Type B pancreatic cell (in vitro differentiated cells): ENCODE results near the gene ALAS1. TPM values are rescaled to one million over a fixed set of nuclear protein-coding genes. Genes with fewer than 3 reads are reported as not detected.
"Not testable (repeated sequence)": the region's sequence is repeated elsewhere in the genome, so short reads cannot be mapped to it uniquely, and the experiment has no call there.

Source experiments
- DNase-seq: peaks from one replicate; pipeline ENCODE4 v3.0.0; 2021; ENCODE audit warnings: mixed read lengths; ENCODE audit not compliant: unreplicated experiment; ENCODE audit errors: extremely low spot score
- H3K27ac Mint-ChIP-seq: 2 replicates; pipeline ENCODE4 v1.8.0; 2021; ENCODE audit warnings: mild to moderate bottlenecking, mixed read lengths
- H3K27me3 Mint-ChIP-seq: 2 replicates; pipeline ENCODE4 v1.8.0; 2021; ENCODE audit warnings: mixed read lengths
- H3K36me3 Mint-ChIP-seq: 2 replicates; pipeline ENCODE4 v1.8.0; 2021; ENCODE audit warnings: mixed read lengths
- H3K4me1 Mint-ChIP-seq: one replicate; pipeline ENCODE4 v1.8.0; 2021; ENCODE audit warnings: mixed read lengths; ENCODE audit not compliant: unreplicated experiment
- H3K4me3 Mint-ChIP-seq: 2 replicates; pipeline ENCODE4 v1.8.0; 2021; ENCODE audit warnings: mild to moderate bottlenecking, mixed read lengths
- H3K9me3 Mint-ChIP-seq: 2 replicates; pipeline ENCODE4 v1.8.0; 2021; ENCODE audit warnings: mixed read lengths
- CTCF ChIP-seq: fragments of 200-600 bp; sonication (generic); conservative IDR thresholded peaks from 2 replicates; pipeline ENCODE4 v1.5.0; 2021; ENCODE audit warnings: antibody characterized with exemption, mild to moderate bottlenecking
- total RNA-seq: library from RNA; stranded (reverse); gene quantifications from 2 replicates; pipeline ENCODE4 v1.2.1, GENCODE V29; 2021; ENCODE audit warnings: low replicate concordance

ALAS1 gene
- total RNA-seq, 1 donor from 2014 or later: 57.1 TPM

- Mint-ChIP-seq H3K36me3 (no peaks in the 10 kb centered on the region), H3K27me3 (no peaks in the 10 kb centered on the region), H3K4me1 (no peaks in the 10 kb centered on the region), H3K27ac (no peak overlapping the region), H3K9me3 (no peaks in the 10 kb centered on the region), H3K4me3 (no peak overlapping the region)
- no peak for DNase-seq
- TF ChIP-seq CTCF: no peak
Observed at GRCh38 chr3:52167240-52167639, 30.7 kb upstream of the ALAS1 start.

DNA sequence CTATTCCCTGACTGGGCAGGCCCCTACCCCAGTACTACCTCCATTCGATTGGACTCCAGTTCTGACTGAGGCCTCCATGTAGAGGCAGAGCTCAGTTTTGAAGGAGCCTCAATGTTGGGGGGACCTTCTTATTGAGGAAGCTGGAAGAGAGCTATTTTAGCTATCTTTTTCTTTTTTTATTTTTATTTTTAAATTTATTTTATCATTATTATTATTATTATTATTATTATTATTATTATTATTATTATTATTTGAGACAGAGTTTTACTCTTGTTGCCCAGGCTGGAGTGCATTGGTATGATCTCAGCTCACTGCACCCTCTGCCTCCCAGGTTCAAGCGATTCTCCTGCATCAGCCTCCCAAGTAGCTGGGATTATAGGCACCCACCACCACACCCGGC lies 27.7 kb upstream of the ALAS1 start:
- not testable (repeated sequence) for H3K4me3 Mint-ChIP-seq, H3K4me1 Mint-ChIP-seq, H3K27ac Mint-ChIP-seq, H3K9me3 Mint-ChIP-seq, H3K27me3 Mint-ChIP-seq, DNase-seq, H3K36me3 Mint-ChIP-seq

- Mint-ChIP-seq H3K27me3 (no peaks in the 10 kb centered on the region), H3K27ac (no peak overlapping the region), H3K4me3 (no peak overlapping the region), H3K4me1 (peaks cover 5% of the 10 kb centered on the region), H3K36me3 (no peaks in the 10 kb centered on the region), H3K9me3 (no peaks in the 10 kb centered on the region)
- no peak for TF ChIP-seq CTCF
- no peak for DNase-seq
Observed at GRCh38 chr3:52171514-52172261, 26.3 kb upstream of the ALAS1 start.

- no peaks in the 10 kb centered on the region for H3K27me3 Mint-ChIP-seq
- no peaks in the 10 kb centered on the region for H3K36me3 Mint-ChIP-seq
- no peak for DNase-seq
- no peaks in the 10 kb centered on the region for H3K9me3 Mint-ChIP-seq
- H3K27ac Mint-ChIP-seq: no peak overlapping the region
- H3K4me1 Mint-ChIP-seq: peaks cover 10% of the 10 kb centered on the region
- no peak overlapping the region for H3K4me3 Mint-ChIP-seq
- TF ChIP-seq CTCF: no peak
Observed at GRCh38 chr3:52172262-52172757, 25.6 kb upstream of the ALAS1 start.

- no peak for TF ChIP-seq CTCF
- no peak for DNase-seq
- H3K4me1 Mint-ChIP-seq: peaks cover 14% of the 10 kb centered on the region
- H3K9me3 Mint-ChIP-seq: no peaks in the 10 kb centered on the region
- H3K36me3 Mint-ChIP-seq: no peaks in the 10 kb centered on the region
- no peak overlapping the region for H3K4me3 Mint-ChIP-seq
- H3K27me3 Mint-ChIP-seq: no peaks in the 10 kb centered on the region
- H3K27ac Mint-ChIP-seq: no peak overlapping the region
Observed at GRCh38 chr3:52173101-52173500, 24.9 kb upstream of the ALAS1 start.

DNA sequence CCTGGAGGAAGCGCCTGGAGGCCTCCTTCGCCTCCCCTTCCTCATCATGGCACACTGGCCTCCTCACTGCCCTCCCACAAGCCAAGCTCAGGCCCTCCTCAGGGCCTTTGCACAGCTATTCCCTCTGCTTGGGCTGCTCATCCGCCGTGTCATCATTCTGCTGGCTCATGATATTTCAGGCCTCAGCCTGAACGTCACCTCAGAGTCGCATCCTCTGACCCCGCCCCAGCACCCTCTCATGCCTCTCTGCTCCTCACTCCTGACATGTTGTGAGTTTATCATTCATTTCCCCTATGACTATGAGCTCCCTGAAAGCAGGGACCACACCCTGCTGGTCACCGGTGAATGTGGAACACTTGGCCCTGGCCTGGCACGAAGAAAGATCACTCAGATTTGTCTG lies 23.1 kb upstream of the ALAS1 start:
- Mint-ChIP-seq H3K4me1 (peaks cover 14% of the 10 kb centered on the region), H3K4me3 (no peak overlapping the region), H3K27ac (no peak overlapping the region), H3K9me3 (no peaks in the 10 kb centered on the region), H3K36me3 (no peaks in the 10 kb centered on the region), H3K27me3 (no peaks in the 10 kb centered on the region)
- no peak for TF ChIP-seq CTCF
- no peak for DNase-seq
